ENCODE measurements around the gene MAP7D1. TPM values are rescaled to one million over a fixed set of nuclear protein-coding genes. Genes with fewer than 3 reads are reported as not detected.
A peak's percentile ranks its signal among the peaks of the same experiment; 100 is the strongest.

MAP7D1 gene
- total and polyA plus RNA-seq, 2 of the 13 experiments (the other 11 are each of a cell fraction or from before 2014, with no cell fraction given), result 5.6 to 7.2 TPM

DNA sequence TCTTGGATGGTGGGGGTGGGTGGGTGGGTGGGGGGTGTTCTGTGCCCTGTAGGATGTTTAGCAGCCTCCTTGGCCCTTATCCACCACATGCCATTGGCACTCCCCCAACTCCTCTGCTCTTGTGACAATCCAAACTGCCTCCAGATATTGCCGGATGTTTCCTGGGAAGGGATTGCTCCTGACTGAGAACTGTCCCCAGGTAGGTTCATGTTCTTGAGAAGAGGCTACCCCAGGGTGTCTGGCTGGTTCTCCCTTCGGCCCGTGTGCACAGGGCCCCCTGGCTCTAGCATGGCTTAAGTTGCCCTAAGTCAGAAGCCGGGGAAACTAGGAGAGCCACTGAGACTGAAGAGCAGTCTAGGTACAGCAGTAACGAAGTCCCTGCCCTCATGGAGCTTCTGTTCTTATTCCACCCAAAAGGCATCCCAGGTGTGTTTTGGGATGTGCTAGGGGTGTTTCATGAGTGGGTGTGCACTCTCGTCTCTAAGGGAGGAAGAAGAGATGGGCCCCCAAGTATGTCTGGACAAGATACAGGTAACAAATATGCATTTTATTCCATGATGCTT, 48.5 kb downstream of the MAP7D1 start:
- intact Hi-C loops (cut with micrococcal nuclease; ENCODE audit: unreplicated experiment), result no loop called here
- Histone ChIP-seq H4K20me1 (ENCODE audit: insufficient read depth, low read length) (no peaks in the 10 kb centered on the region), H3K4me2 (ENCODE audit: low read depth, low read length) (peak overlapping the region; percentile 81), H3K36me3 (replicated peaks in 1 of 2; ENCODE audit: control insufficient read depth in 1 of 2, insufficient read depth in 2 of 2, low read length in 2 of 2) (no peaks in the 10 kb centered on the region), H3K9ac (ENCODE audit: insufficient read depth, low read depth, low read length) (no peak overlapping the region), H3K27me3 (ENCODE audit: control insufficient read depth in 1 of 2, insufficient read depth in 2 of 2, low read length in 2 of 2) (no peaks in the 10 kb centered on the region), H3K27ac (ENCODE audit: extremely low read length, insufficient read depth, low read length) (no peak overlapping the region), H2AFZ (ENCODE audit: low read length) (no peak overlapping the region), H3K79me2 (ENCODE audit: insufficient read depth, low read length) (no peaks in the 10 kb centered on the region), H3K9me3 (ENCODE audit: low read length) (no peaks in the 10 kb centered on the region), H3K4me1 (ENCODE audit: insufficient read depth, low read length) (peaks cover 48% of the 10 kb centered on the region), H3K4me3 (replicated peaks in 1 of 3; ENCODE audit: insufficient read depth in 1 of 3, low read depth in 2 of 3, low read length in 3 of 3) (0 out of 6 replicates have a peak overlapping the region, but pooled peaks of 1 of the 3 experiments have one; percentile 63)
- 49% methylated on average over 3 of the region's 6 CpGs for WGBS (ENCODE audit: low lambda C conversion rate)
- in situ Hi-C loops (cut with HindIII; ENCODE audit: extremely low pct_ligation_motif_present, low pct_unique_long_range_greater_than_20kb), result no loop called here
- DNase-seq (ENCODE audit: low spot score) (no peak), FAIRE-seq (no peak), ATAC-seq (no peak; the same call in 2 of the 3 replicates)
- ChIA-PET CTCF (ENCODE audit: low intra/inter-chr PET ratio, low total read pairs) (no interaction called here), POLR2A (interaction anchor here (1.1 kb wide), 1 partner anchor 48 kb away, joined by 4 read pairs; no protein-coding TSS in a partner anchor)
- TF ChIP-seq RFX1 (IDR thresholded peaks at IDR 0.05) (no peak), ZMAT3 (CRISPR knock-in tag; conservative IDR thresholded peaks at IDR 0.05) (no peak), KDM5B (CRISPR knock-in tag; IDR thresholded peaks at IDR 0.05; ENCODE audit: borderline replicate concordance) (no peak), ZNF460 (CRISPR knock-in tag; IDR thresholded peaks at IDR 0.05; ENCODE audit: borderline replicate concordance) (no peak), CC2D1A (CRISPR knock-in tag; IDR thresholded peaks at IDR 0.05) (no peak), ATM (IDR thresholded peaks at IDR 0.05; ENCODE audit: borderline replicate concordance) (no peak), ZNF367 (CRISPR knock-in tag; IDR thresholded peaks at IDR 0.05; ENCODE audit: borderline replicate concordance) (no peak), SRSF1 (optimal IDR thresholded peaks at IDR 0.05; ENCODE audit: low read depth, low read length) (no peak), PHF5A (CRISPR knock-in tag; IDR thresholded peaks at IDR 0.05; ENCODE audit: low read depth, unreplicated experiment) (no peak), TRIM24 (CRISPR knock-in tag; IDR thresholded peaks at IDR 0.05) (no peak), ZBTB7A (CRISPR knock-in tag; IDR thresholded peaks at IDR 0.05) (no peak), ZNF850 (CRISPR knock-in tag; conservative IDR thresholded peaks at IDR 0.05) (no peak), ZNF562 (CRISPR knock-in tag; IDR thresholded peaks at IDR 0.05; ENCODE audit: borderline replicate concordance) (no peak)
- TF ChIP-seq, protein P1, sequence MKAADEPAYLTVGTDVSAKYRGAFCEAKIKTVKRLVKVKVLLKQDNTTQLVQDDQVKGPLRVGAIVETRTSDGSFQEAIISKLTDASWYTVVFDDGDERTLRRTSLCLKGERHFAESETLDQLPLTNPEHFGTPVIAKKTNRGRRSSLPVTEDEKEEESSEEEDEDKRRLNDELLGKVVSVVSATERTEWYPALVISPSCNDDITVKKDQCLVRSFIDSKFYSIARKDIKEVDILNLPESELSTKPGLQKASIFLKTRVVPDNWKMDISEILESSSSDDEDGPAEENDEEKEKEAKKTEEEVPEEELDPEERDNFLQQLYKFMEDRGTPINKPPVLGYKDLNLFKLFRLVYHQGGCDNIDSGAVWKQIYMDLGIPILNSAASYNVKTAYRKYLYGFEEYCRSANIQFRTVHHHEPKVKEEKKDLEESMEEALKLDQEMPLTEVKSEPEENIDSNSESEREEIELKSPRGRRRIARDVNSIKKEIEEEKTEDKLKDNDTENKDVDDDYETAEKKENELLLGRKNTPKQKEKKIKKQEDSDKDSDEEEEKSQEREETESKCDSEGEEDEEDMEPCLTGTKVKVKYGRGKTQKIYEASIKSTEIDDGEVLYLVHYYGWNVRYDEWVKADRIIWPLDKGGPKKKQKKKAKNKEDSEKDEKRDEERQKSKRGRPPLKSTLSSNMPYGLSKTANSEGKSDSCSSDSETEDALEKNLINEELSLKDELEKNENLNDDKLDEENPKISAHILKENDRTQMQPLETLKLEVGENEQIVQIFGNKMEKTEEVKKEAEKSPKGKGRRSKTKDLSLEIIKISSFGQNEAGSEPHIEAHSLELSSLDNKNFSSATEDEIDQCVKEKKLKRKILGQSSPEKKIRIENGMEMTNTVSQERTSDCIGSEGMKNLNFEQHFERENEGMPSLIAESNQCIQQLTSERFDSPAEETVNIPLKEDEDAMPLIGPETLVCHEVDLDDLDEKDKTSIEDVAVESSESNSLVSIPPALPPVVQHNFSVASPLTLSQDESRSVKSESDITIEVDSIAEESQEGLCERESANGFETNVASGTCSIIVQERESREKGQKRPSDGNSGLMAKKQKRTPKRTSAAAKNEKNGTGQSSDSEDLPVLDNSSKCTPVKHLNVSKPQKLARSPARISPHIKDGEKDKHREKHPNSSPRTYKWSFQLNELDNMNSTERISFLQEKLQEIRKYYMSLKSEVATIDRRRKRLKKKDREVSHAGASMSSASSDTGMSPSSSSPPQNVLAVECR (CRISPR knock-in tag; IDR thresholded peaks at IDR 0.05; ENCODE audit: borderline replicate concordance), result no peak
- TF ChIP-seq, protein P2, sequence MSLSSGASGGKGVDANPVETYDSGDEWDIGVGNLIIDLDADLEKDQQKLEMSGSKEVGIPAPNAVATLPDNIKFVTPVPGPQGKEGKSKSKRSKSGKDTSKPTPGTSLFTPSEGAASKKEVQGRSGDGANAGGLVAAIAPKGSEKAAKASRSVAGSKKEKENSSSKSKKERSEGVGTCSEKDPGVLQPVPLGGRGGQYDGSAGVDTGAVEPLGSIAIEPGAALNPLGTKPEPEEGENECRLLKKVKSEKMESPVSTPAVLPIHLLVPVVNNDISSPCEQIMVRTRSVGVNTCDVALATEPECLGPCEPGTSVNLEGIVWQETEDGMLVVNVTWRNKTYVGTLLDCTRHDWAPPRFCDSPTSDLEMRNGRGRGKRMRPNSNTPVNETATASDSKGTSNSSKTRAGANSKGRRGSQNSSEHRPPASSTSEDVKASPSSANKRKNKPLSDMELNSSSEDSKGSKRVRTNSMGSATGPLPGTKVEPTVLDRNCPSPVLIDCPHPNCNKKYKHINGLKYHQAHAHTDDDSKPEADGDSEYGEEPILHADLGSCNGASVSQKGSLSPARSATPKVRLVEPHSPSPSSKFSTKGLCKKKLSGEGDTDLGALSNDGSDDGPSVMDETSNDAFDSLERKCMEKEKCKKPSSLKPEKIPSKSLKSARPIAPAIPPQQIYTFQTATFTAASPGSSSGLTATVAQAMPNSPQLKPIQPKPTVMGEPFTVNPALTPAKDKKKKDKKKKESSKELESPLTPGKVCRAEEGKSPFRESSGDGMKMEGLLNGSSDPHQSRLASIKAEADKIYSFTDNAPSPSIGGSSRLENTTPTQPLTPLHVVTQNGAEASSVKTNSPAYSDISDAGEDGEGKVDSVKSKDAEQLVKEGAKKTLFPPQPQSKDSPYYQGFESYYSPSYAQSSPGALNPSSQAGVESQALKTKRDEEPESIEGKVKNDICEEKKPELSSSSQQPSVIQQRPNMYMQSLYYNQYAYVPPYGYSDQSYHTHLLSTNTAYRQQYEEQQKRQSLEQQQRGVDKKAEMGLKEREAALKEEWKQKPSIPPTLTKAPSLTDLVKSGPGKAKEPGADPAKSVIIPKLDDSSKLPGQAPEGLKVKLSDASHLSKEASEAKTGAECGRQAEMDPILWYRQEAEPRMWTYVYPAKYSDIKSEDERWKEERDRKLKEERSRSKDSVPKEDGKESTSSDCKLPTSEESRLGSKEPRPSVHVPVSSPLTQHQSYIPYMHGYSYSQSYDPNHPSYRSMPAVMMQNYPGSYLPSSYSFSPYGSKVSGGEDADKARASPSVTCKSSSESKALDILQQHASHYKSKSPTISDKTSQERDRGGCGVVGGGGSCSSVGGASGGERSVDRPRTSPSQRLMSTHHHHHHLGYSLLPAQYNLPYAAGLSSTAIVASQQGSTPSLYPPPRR (CRISPR knock-in tag; IDR thresholded peaks at IDR 0.05; ENCODE audit: borderline replicate concordance), result no peak
- no TSS peak for BruUV-seq (replicated peaks)
